Keratinocyte (primary cell): Measurements from ENCODE around the gene RAB19. TPM values are rescaled to one million over a fixed set of nuclear protein-coding genes. Genes with fewer than 3 reads are reported as not detected.

Source experiments
- DNase-seq: peaks from one replicate; pipeline ENCODE4 v3.0.0-alpha.2; 2011; ENCODE audit warnings: low read depth, missing footprints, low spot score
- FAIRE-seq: peaks from 2 replicates; lab custom pipeline; 2011; peaks lifted over from hg19 to GRCh38; lab: Jason Lieb, UNC
- H2AFZ ChIP-seq: 2 replicates; pipeline ENCODE4 v1.6.0; 2012; ENCODE audit warnings: low read length, control low read depth, inconsistent platforms; ENCODE audit not compliant: control insufficient read depth
- H3K27ac ChIP-seq: 2 replicates; pipeline ENCODE4 v1.5.1; 2011; ENCODE audit warnings: low read length; ENCODE audit not compliant: control insufficient read depth, insufficient read depth
- H3K27me3 ChIP-seq: 3 replicates; pipeline ENCODE4 v1.6.0; 2011; ENCODE audit warnings: low read length; ENCODE audit not compliant: control insufficient read depth, insufficient read depth; ENCODE audit errors: extremely low read depth
- H3K36me3 ChIP-seq, 2 experiments: 2 replicates in 1 of 2; 3 replicates in 1 of 2; pipeline ENCODE4 v1.5.1; 2011; ENCODE audit warnings: low read length in 2 of 2, mild to moderate bottlenecking in 1 of 2; ENCODE audit not compliant: control insufficient read depth in 2 of 2, insufficient read depth in 2 of 2; ENCODE audit errors: extremely low read depth in 1 of 2
- H3K4me1 ChIP-seq: 3 replicates; pipeline ENCODE4 v1.5.1; 2011; ENCODE audit warnings: low read length; ENCODE audit not compliant: control insufficient read depth, insufficient read depth; ENCODE audit errors: extremely low read depth
- H3K4me2 ChIP-seq: 3 replicates; pipeline ENCODE4 v1.6.0; 2011; ENCODE audit warnings: low read depth, low read length; ENCODE audit not compliant: control insufficient read depth, insufficient read depth; ENCODE audit errors: extremely low read depth
- H3K4me3 ChIP-seq, 3 experiments: fragments of 200-600 bp in 1 of 3; sonication (generic) in 1 of 3; 2 replicates in 2 of 3; 3 replicates in 1 of 3; pipeline ENCODE4 v1.5.1; 2011 to 2016; ENCODE audit warnings: low read length in 3 of 3, mild to moderate bottlenecking in 3 of 3, control low read depth in 2 of 3, inconsistent platforms in 1 of 3, low read depth in 1 of 3, mixed read lengths in 1 of 3, mixed run types in 1 of 3, moderate library complexity in 1 of 3; ENCODE audit not compliant: control insufficient read depth in 2 of 3, insufficient read depth in 2 of 3; ENCODE audit errors: extremely low read depth in 1 of 3
- H3K79me2 ChIP-seq: 2 replicates; pipeline ENCODE4 v1.6.0; 2012; ENCODE audit warnings: low read length; ENCODE audit not compliant: control insufficient read depth, insufficient read depth
- H3K9ac ChIP-seq: 3 replicates; pipeline ENCODE4 v1.6.0; 2011; ENCODE audit warnings: low read length; ENCODE audit not compliant: control insufficient read depth, insufficient read depth; ENCODE audit errors: extremely low read depth
- H3K9me1 ChIP-seq: 3 replicates; pipeline ENCODE4 v1.6.0; 2011; ENCODE audit warnings: low read length; ENCODE audit not compliant: control insufficient read depth, insufficient read depth; ENCODE audit errors: extremely low read depth
- H3K9me3 ChIP-seq: 2 replicates; pipeline ENCODE4 v1.5.1; 2012; ENCODE audit warnings: low read depth, low read length; ENCODE audit not compliant: control insufficient read depth
- H4K20me1 ChIP-seq: 3 replicates; pipeline ENCODE4 v1.6.0; 2011; ENCODE audit warnings: low read length; ENCODE audit not compliant: control insufficient read depth, insufficient read depth; ENCODE audit errors: extremely low read depth
- EZH2 ChIP-seq: IDR thresholded peaks from one replicate; pipeline ENCODE4 v1.6.1; 2012; ENCODE audit warnings: inconsistent platforms, mild to moderate bottlenecking, low read length, moderate library complexity
- dilution Hi-C: fragments of 300-500 bp; cut with MboI; formaldehyde crosslinking; loops from one replicate; pipeline ENCODE4 v1.7.0; 2020; ENCODE audit warnings: low sequenced_read_pairs; ENCODE audit not compliant: extremely low pct_ligation_motif_present
- polyA plus RNA-seq, 5 experiments: library from polyadenylated mRNA; depleted of rRNA in 3 of 5; stranded (reverse) in 3 of 5; stranded (forward) in 1 of 5; unstranded in 1 of 5; fragments of >200 nt; gene quantifications; 1 replicate in 1 of 5; 2 replicates in 3 of 5; 3 replicates in 1 of 5; pipeline versions ENCODE4 v1.2.1 to v1.2.3, GENCODE V29; 2011 to 2012; ENCODE audit warnings: missing spikeins in 2 of 5, low read depth in 1 of 5, low replicate concordance in 1 of 5
- TF ChIP-seq, protein P1 (sequence below), 3 experiments: IDR thresholded peaks in 1 of 3; conservative IDR thresholded peaks in 1 of 3; optimal IDR thresholded peaks in 1 of 3; 2 replicates in 2 of 3; 3 replicates in 1 of 3; pipeline versions ENCODE3 to v1.5.1; 2011; ENCODE audit warnings: low read length in 3 of 3, mild to moderate bottlenecking in 3 of 3, moderate library complexity in 2 of 3, control low read depth in 1 of 3, inconsistent platforms in 1 of 3; ENCODE audit not compliant: insufficient read depth in 2 of 3; ENCODE audit errors: extremely low read depth in 1 of 3

The RAB19 gene
- polyA plus RNA-seq, 1 donor (not counting 4 experiments of a cell fraction or from before 2014, with no cell fraction given) = not detected

DNA sequence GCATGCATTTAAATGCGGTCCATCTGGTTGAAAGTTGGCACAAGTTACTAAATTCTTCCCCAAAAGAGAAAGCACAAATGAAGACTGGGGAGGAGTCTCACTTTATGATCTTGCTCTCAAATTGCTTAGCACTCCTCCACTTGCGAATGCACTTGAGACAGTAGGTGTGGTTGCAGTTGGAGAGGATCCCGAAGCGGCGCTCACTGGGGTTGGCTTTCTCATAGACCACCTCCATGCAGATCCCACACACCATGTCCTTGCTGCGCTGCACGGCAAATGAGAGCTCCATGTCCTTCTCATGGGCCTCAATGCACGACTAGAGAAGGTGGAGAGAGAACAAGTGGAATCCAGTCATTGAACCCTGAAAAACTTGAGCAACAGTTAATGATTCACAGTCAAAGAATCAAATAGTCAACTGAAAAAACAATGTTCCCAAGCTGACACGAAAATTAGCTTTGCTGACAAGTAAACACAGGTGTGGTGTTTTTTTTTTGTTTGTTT lies 52.7 kb downstream of the RAB19 start:
- no peaks in the 10 kb centered on the region for H3K27me3 ChIP-seq
- H3K9me3 ChIP-seq = no peaks in the 10 kb centered on the region
- no peak overlapping the region for H3K27ac ChIP-seq
- no peak overlapping the region for H3K9ac ChIP-seq
- no peaks in the 10 kb centered on the region for H3K4me1 ChIP-seq
- no peak for FAIRE-seq
- H2AFZ ChIP-seq = no peak overlapping the region
- H3K79me2 ChIP-seq = peaks cover 2% of the 10 kb centered on the region
- H3K4me3 ChIP-seq = no peak overlapping the region
- dilution Hi-C loops = no loop called here
- no peaks in the 10 kb centered on the region for H3K9me1 ChIP-seq
- H3K36me3 ChIP-seq = peaks cover 15 to 18% of the 10 kb centered on the region in 2 experiments
- no peaks in the 10 kb centered on the region for H4K20me1 ChIP-seq
- H3K4me2 ChIP-seq = no peak overlapping the region
- TF ChIP-seq EZH2 = no peak
- TF ChIP-seq, protein P1, sequence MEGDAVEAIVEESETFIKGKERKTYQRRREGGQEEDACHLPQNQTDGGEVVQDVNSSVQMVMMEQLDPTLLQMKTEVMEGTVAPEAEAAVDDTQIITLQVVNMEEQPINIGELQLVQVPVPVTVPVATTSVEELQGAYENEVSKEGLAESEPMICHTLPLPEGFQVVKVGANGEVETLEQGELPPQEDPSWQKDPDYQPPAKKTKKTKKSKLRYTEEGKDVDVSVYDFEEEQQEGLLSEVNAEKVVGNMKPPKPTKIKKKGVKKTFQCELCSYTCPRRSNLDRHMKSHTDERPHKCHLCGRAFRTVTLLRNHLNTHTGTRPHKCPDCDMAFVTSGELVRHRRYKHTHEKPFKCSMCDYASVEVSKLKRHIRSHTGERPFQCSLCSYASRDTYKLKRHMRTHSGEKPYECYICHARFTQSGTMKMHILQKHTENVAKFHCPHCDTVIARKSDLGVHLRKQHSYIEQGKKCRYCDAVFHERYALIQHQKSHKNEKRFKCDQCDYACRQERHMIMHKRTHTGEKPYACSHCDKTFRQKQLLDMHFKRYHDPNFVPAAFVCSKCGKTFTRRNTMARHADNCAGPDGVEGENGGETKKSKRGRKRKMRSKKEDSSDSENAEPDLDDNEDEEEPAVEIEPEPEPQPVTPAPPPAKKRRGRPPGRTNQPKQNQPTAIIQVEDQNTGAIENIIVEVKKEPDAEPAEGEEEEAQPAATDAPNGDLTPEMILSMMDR (optimal IDR thresholded peaks at IDR 0.05 in 1 of 3, IDR thresholded peaks at IDR 0.05 in 1 of 3, conservative IDR thresholded peaks at IDR 0.05 in 1 of 3; ENCODE audit: extremely low read depth in 1 of 3, insufficient read depth in 2 of 3, low read length in 3 of 3) = no peak
- no peak for DNase-seq

DNA sequence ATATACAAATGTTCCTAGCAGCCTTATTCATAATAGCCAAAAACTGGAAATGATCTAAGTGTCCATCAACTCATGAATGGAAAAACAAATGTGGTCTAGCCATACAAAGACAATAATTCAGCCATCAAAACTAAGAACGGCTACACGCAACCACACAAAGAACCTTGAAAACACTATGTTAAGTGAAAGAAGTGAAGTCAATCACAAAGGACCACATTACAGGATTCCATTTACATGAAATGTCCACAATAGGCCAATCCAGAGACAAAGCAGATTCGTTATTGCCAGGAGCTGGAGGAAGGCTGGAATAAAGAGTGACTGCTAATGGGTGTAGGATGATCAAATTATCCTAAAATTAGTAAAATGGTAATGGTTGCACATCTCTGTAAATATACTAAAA lies 54.3 kb downstream of the RAB19 start:
- no peaks in the 10 kb centered on the region for H4K20me1 ChIP-seq

More for the DNA sequence above, 54.3 kb downstream of the RAB19 start:
- H3K4me3 ChIP-seq = no peak overlapping the region
- H3K9me3 ChIP-seq = no peaks in the 10 kb centered on the region
- peaks cover 10% of the 10 kb centered on the region for H3K79me2 ChIP-seq
- H3K36me3 ChIP-seq = peaks cover 18 to 19% of the 10 kb centered on the region in 2 experiments
- no peak for FAIRE-seq
- no peak overlapping the region for H2AFZ ChIP-seq
- H3K27me3 ChIP-seq = no peaks in the 10 kb centered on the region
- H3K4me1 ChIP-seq = no peaks in the 10 kb centered on the region
- H3K9me1 ChIP-seq = no peaks in the 10 kb centered on the region
- no peak for DNase-seq
- H3K4me2 ChIP-seq = no peak overlapping the region
- no peak overlapping the region for H3K9ac ChIP-seq
- dilution Hi-C loops = no loop called here
- TF ChIP-seq, protein P1 (optimal IDR thresholded peaks at IDR 0.05 in 1 of 3, IDR thresholded peaks at IDR 0.05 in 1 of 3, conservative IDR thresholded peaks at IDR 0.05 in 1 of 3; ENCODE audit: extremely low read depth in 1 of 3, insufficient read depth in 2 of 3, low read length in 3 of 3) = no peak
- TF ChIP-seq EZH2 = no peak
- no peak overlapping the region for H3K27ac ChIP-seq
